Hepatocyte (in vitro differentiated cells): ENCODE data around the gene ATXN1.

Experiments
- CTCF ChIP-seq: fragments of 200-600 bp; sonication (generic); IDR thresholded peaks from 2 replicates; pipeline ENCODE4 v1.5.1; 2016; ENCODE audit warnings: antibody characterized with exemption, mild to moderate bottlenecking; ENCODE audit not compliant: poor library complexity
- EZH2phosphoT487 ChIP-seq: fragments of 200-600 bp; sonication (generic); IDR thresholded peaks from one replicate; pipeline ENCODE4 v1.6.1; 2018; ENCODE audit warnings: antibody characterized with exemption, mild to moderate bottlenecking, low read depth, moderate library complexity; ENCODE audit not compliant: unreplicated experiment, severe bottlenecking

- no peak for TF ChIP-seq CTCF
- TF ChIP-seq EZH2phosphoT487, result no peak
These were observed 372.8 kb downstream of the ATXN1 start for GRCh38 chr6:16388488-16388887.
